GM18508 (cell line): ENCODE results near the gene CYP27B1.
"Not testable (repeated sequence)": the region's sequence is repeated elsewhere in the genome, so short reads cannot be mapped to it uniquely, and the experiment has no call there.

Experiments
- ATAC-seq: cut with Tn5 transposase; IDR thresholded peaks from one replicate; pipeline ENCODE4 v1.9.1; 2021; ENCODE audit warnings: moderate number of reproducible peaks; ENCODE audit not compliant: insufficient read depth, unreplicated experiment

Gene CYP27B1

GRCh38 chr12:57724936-57725740 is 41.7 kb downstream of the CYP27B1 start:
- ATAC-seq, result no peak

DNA sequence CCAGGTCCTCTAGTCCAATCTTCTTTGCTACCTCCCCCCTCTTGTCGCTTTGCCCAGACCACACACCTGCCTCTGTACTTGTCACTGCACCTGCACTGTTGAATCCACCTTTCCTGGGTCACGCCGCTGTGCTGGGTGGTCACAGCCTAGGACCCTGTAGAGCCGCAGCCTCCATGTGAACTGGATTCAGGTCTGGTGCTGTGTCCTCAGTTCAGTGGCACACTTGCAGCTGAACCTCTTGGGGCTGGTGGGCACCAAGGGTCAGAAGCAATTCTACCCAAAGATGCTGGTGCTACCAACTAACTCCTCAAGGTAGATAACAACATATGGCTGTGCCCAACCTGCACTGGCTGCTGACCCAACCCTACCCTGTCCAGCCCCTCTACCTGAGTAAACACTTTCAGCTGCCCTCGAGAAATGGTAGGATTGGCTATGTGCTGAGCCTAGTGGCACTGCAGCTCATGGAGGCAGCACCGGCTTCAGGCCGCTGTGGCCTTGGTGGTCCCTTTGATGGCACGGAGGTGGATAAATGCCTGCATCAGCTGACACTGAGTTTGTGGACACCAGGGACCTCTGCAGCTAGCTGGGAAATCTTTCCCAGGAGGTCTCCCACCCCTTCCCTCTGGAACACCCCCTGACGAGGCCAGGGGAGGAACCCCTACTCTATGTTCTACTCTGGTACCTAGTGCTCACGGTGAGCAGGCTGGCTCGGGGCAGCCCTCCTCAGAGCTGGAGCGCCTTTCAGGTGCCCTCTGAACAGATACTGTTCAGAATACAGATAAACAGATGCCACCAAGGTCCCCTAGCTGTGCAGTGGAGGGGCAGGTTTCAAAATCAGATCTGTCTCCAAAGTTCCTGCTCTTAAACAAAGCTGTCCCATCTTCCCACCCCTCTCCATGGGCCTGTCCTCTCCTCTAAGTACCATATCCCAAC is 42.6 kb downstream of the CYP27B1 start:
- no peak for ATAC-seq

- ATAC-seq, result no peak
These were observed 43.3 kb downstream of the CYP27B1 start for GRCh38 chr12:57723630-57723962.

DNA sequence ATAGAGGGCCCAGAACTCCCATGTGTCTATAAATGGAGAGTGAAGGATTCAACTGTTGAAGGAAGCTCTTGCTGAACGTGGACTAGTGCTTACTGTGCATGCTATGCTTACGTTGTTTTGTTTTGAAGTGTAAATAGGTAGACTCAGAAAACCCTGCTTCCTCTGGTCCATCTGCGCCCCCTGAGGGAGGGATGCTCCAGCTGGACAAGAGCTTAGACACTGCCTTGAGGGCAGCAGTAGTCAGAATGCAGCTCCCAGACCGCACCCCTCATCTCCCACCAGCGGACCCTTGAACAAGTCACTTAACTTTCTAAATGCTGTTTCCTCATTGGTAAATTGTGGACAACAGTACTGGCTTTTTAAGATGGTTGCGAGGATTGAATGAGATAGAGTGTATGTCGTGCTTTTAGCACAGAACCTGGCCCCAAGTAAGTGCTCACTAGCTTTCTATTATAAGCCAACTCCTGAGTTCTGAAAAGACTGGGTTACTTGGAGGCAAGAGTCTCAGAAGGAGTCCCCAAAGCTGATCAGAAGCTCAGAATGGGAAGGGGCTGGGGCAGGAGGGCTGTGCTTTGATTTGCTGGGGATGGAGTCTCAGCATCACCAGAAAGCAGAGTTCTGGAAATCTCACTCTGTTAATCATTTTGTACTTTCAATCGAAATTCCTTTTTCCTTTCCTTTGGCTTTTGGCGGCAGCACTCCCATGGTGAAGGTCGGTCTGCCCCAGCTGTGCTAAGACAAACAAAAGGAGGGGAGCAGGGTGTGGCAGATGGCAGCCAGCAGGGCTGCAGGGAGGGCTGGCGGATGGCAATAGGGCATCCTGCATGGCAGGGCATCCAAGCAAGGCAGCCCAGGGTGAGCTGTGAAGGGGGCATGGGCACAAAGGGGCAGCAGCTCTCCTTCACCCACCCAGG is 43.9 kb downstream of the CYP27B1 start:
- ATAC-seq, result no peak

DNA sequence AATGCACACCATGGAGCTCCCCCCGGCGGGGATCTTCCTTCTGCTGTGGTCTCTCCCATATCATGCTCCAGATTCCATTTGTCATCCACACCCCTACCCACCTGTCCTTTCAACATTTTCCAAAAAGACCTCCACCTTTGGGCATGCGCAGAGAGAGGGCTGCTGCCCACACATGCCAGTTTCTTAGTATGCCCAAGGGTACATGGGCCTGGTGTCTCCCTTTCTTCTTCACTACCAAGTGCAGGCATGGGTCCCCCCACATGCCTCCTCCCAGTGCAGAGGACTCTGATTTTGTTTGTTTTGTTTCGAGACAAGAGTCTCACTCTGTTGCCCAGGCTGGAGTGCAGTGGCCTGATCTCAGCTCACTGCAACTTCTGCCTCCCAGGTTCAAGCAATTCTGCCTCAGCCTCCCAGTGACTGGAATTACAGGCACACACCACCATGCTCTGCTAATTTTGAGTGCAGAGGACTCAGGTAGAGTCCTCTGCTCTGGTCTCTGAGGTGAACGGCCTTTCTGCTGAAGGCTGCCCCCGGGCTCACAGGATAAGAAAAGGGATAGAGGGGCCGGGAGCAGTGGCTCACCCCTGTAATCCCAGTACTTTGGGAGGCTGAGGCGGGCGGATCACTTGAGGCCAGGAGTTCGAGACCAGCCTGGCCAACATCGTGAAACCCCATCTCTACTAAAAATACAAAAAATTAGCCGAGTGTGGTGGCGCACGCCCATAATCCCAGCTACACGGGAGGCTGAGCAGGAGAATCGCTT is 44.9 kb downstream of the CYP27B1 start:
- not testable (repeated sequence) for ATAC-seq

DNA sequence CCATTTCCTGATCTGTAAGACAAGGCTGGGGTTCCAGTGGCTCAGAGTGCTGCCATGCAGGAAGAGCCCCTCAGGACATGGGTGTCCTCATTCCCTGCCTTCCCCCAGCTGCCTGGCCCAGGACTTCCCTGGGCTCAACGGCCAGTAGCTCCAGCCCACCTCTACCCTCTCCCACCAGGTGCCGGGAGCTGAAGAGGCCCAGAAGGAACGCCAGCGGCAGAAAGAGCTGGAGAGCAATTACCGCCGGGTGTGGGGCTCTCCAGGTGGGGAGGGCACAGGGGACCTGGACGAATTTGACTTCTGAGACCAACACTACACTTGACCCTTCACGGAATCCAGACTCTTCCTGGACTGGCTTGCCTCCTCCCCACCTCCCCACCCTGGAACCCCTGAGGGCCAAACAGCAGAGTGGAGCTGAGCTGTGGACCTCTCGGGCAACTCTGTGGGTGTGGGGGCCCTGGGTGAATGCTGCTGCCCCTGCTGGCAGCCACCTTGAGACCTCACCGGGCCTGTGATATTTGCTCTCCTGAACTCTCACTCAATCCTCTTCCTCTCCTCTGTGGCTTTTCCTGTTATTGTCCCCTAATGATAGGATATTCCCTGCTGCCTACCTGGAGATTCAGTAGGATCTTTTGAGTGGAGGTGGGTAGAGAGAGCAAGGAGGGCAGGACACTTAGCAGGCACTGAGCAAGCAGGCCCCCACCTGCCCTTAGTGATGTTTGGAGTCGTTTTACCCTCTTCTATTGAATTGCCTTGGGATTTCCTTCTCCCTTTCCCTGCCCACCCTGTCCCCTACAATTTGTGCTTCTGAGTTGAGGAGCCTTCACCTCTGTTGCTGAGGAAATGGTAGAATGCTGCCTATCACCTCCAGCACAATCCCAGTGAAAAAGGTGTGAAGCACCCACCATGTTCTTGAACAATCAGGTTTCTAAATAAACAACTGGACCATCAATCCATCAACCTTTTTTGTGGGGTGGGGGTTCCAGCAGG is 46.0 kb downstream of the CYP27B1 start:
- ATAC-seq, result no peak

DNA sequence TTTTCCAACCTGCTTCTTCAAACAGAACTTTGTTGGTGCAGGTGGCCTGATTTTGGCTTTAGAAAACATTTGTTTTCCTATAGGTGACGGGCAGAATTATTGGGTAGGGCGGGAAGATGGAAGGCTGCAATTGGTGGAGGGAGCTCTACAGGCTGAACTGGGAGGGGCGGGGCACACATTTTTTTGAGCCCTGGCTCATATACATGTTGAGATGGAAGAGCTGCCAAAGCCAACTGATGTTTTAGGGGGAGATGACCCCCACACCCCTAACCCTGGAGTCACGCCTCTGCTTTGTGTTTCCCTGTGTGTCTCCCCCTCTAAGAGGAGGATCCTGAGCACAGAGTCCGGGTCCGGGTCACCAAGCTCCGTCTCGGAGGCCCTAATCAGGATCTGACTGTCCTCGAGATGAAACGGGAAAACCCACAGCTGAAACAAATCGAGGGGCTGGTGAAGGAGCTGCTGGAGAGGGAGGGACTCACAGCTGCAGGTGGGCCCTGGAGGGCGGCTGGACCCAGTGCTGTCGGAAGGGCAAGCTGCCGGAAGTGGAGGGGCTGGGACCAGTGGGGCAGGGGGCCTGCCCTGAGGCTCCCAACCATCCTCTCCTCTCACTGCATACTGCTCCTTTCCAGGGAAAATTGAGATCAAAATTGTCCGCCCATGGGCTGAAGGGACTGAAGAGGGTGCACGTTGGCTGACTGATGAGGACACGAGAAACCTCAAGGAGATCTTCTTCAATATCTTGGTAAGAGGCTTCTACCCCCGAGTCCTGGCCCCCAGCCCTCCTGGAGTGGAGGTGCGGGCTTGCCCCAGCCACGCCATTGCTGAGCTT is 46.9 kb downstream of the CYP27B1 start:
- ATAC-seq, result no peak

DNA sequence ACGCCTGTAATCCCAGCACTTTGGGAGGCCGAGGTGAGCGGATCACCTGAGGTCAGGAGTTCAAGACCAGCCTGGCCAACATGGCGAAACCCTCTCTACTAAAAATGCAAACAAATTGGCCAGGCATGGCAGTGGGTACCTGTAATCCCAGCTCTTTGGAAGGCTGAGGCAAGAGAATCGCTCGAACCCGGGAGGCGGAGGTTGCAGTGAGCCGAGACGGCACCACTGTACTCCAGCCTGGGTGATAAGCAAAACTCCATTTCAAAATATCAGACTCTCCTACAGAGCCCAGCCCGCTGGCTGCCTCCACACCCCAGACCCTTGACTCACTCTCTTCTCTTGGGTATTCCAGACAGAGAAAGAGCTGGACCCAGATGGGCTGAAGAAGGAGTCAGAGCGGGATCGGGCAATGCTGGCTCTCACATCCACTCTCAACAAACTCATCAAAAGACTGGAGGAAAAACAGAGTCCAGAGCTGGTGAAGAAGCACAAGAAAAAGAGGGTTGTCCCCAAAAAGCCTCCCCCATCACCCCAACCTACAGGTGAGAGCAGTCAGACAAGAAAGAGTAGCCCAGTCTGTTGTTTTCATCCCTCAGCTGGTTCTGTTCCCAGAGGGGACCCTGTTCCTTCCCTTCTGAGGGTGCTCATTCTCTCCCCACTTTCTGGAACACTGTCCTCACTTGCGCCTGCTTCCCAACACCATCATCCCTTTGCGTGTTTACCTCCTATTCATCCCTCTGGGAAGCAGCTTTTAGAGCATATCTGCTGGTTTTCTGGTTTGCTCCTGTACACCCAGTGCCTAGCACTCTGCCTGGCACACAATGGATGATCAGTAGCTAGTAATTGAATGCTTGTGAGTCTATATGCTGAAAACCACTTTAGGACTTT is 48.0 kb downstream of the CYP27B1 start:
- ATAC-seq, result no peak

- ATAC-seq, result no peak
These were observed 48.8 kb downstream of the CYP27B1 start for GRCh38 chr12:57717846-57718640.

DNA sequence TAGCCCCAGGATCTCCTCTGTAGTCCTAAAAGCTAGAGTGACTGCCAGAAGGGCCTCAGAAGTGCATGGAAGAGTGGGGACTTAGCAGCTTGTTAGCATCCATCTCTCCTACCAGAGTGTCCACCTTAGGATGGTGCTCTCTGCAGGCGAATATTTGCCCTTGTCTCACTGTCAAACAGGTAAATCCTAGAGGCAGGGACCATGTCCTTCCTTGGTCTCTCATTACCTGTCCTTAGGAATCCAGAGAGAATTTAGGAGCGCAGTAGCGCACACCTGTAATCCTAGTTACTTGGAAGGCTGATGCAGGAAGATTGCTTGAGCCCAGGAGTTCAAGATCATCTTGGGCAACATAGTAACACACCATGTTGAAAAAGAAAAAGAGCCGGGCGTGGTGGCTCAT is 49.7 kb downstream of the CYP27B1 start:
- no peak for ATAC-seq

GRCh38 chr12:57716305-57716704 is 50.6 kb downstream of the CYP27B1 start:
- ATAC-seq, result no peak

DNA sequence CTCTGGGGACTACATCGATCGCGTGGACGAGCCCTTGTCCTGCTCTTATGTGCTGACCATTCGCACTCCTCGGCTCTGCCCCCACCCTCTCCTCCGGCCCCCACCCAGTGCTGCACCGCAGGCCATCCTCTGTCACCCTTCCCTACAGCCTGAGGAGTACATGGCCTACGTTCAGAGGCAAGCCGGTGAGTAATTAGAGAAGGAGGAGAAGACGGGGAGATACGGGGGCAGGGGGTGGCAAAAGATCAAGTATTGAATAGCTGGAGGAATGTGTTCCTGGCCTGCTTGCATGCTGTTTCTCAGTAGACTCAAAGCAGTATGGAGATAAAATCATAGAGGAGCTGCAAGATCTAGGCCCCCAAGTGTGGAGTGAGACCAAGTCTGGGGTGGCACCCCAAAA is 51.1 kb downstream of the CYP27B1 start:
- ATAC-seq, result no peak

- not testable (repeated sequence) for ATAC-seq
These were observed 51.7 kb downstream of the CYP27B1 start for GRCh38 chr12:57715036-57715748.

- ATAC-seq, result no peak
These were observed 53.7 kb downstream of the CYP27B1 start for GRCh38 chr12:57713209-57713608.

- ATAC-seq, result no peak
These were observed 54.2 kb downstream of the CYP27B1 start for GRCh38 chr12:57712701-57713100.
